PC-3 (cell line): Measurements from ENCODE around the gene CDK19. TPM values are rescaled to one million over a fixed set of nuclear protein-coding genes. Genes with fewer than 3 reads are reported as not detected.
"Not testable (repeated sequence)": the region's sequence is repeated elsewhere in the genome, so short reads cannot be mapped to it uniquely, and the experiment has no call there.

Source experiments
- ATAC-seq: fragments of 200-7000 bp; cut with Tn5 transposase; 2 replicates; pipeline ENCODE4 v1.9.1; 2020; ENCODE audit warnings: mild to moderate bottlenecking, moderate library complexity
- BruUV-seq: library from RNA; stranded (reverse); fragments of 400-500 nt; replicated peaks from 2 replicates; lab custom pipeline; 2021; lab: Mats Ljungman, UMichigan
- CTCF ChIA-PET: fragments of 300-600 bp; sonication (Branson Sonifier 250); formaldehyde crosslinking; loops from one replicate; lab custom pipeline; 2022; ENCODE audit warnings: antibody characterized with exemption; lab: Charles Lee
- POLR2A ChIA-PET: fragments of 300-600 bp; sonication (Branson Sonifier 250); formaldehyde crosslinking; loops from one replicate; lab custom pipeline; 2022; ENCODE audit warnings: antibody characterized with exemption; ENCODE audit not compliant: unreplicated experiment; lab: Charles Lee
- DNase-seq: peaks from one replicate; pipeline ENCODE4 v3.0.0-alpha.2; 2015
- H2AFZ ChIP-seq: fragments of 300-600 bp; sonication (generic); 2 replicates; pipeline ENCODE4 v1.6.0; 2016; ENCODE audit warnings: antibody characterized with exemption, low read length
- H3F3A ChIP-seq: fragments of 300-600 bp; sonication (generic); one replicate; pipeline ENCODE4 v1.6.0; 2017; ENCODE audit warnings: antibody characterized with exemption, low read length, control low read depth, mild to moderate bottlenecking; ENCODE audit not compliant: unreplicated experiment
- H3K27ac ChIP-seq: fragments of 300-600 bp; sonication (generic); 2 replicates; pipeline ENCODE4 v1.5.1; 2016; ENCODE audit warnings: mild to moderate bottlenecking, low read length
- H3K27me3 ChIP-seq: fragments of 300-600 bp; sonication (generic); 2 replicates; pipeline ENCODE4 v1.6.1; 2016; ENCODE audit warnings: low read length, mixed read lengths
- H3K36me3 ChIP-seq: fragments of 300-600 bp; sonication (generic); 2 replicates; pipeline ENCODE4 v1.6.1; 2016; ENCODE audit warnings: low read depth, mixed run types, low read length, mixed read lengths
- H3K4me1 ChIP-seq: fragments of 300-600 bp; sonication (generic); 2 replicates; pipeline ENCODE4 v1.5.1; 2016; ENCODE audit warnings: low read length; ENCODE audit not compliant: insufficient read depth
- H3K4me2 ChIP-seq: fragments of 300-600 bp; sonication (generic); 2 replicates; pipeline ENCODE4 v1.6.0; 2016; ENCODE audit warnings: low read length
- H3K4me3 ChIP-seq: fragments of 300-600 bp; sonication (generic); 2 replicates; pipeline ENCODE4 v1.5.1; 2016; ENCODE audit warnings: mild to moderate bottlenecking, low read length, mixed read lengths
- H3K79me2 ChIP-seq: fragments of 300-600 bp; sonication (generic); 2 replicates; pipeline ENCODE4 v1.6.1; 2017; ENCODE audit warnings: low read length, mixed read lengths
- H3K9ac ChIP-seq: fragments of 300-600 bp; sonication (generic); 2 replicates; pipeline ENCODE4 v1.6.0; 2016; ENCODE audit warnings: mild to moderate bottlenecking, low read length
- H3K9me2 ChIP-seq: fragments of 300-600 bp; sonication (generic); replicated peaks from 2 replicates; pipeline ENCODE4 v1.6.1; 2016; ENCODE audit warnings: mixed run types, low read length, mixed read lengths
- H3K9me3 ChIP-seq: fragments of 300-600 bp; sonication (generic); 2 replicates; pipeline ENCODE4 v1.6.1; 2016; ENCODE audit warnings: low read length, mixed read lengths
- H4K20me1 ChIP-seq: fragments of 300-600 bp; sonication (generic); 2 replicates; pipeline ENCODE4 v1.6.1; 2016; ENCODE audit warnings: low read length, mixed read lengths
- CTCF ChIP-seq: fragments of 300-600 bp; sonication (generic); conservative IDR thresholded peaks from 2 replicates; pipeline ENCODE4 v1.5.1; 2017; ENCODE audit warnings: antibody characterized with exemption, low read depth, mild to moderate bottlenecking, low read length
- EZH2 ChIP-seq: fragments of 300-600 bp; sonication (generic); IDR thresholded peaks from one replicate; pipeline ENCODE4 v1.6.1; 2017; ENCODE audit warnings: antibody characterized with exemption, mild to moderate bottlenecking, low read length; ENCODE audit not compliant: unreplicated experiment
- EZH2phosphoT487 ChIP-seq: fragments of 300-600 bp; sonication (generic); IDR thresholded peaks from 2 replicates; pipeline ENCODE4 v1.6.1; 2018; ENCODE audit warnings: mild to moderate bottlenecking, antibody characterized with exemption, low read length, borderline replicate concordance
- intact Hi-C: fragments of 100-400 bp; cut with micrococcal nuclease; formaldehyde crosslinking; loops from 2 replicates; pipeline ENCODE4 v1.9.0; 2023
- total RNA-seq: library from RNA; depleted of rRNA; stranded (reverse); fragments of >200 nt; gene quantifications from 2 replicates; pipeline ENCODE4 v1.2.3, GENCODE V29; 2014

CDK19 gene
- total RNA-seq, 1 experiment from 2014 or later = 4.2 TPM

- no peaks in the 10 kb centered on the region for H3K79me2 ChIP-seq
- no TSS peak for BruUV-seq
- no peaks in the 10 kb centered on the region for H3F3A ChIP-seq
- no peak overlapping the region for H3K4me3 ChIP-seq
- POLR2A ChIA-PET = no interaction called here
- H2AFZ ChIP-seq = no peak overlapping the region
- no peaks in the 10 kb centered on the region for H3K27me3 ChIP-seq
- H3K36me3 ChIP-seq = no peaks in the 10 kb centered on the region
- no peak for TF ChIP-seq EZH2
- TF ChIP-seq EZH2phosphoT487 = no peak
- no peak for TF ChIP-seq CTCF
- DNase-seq = no peak
- H3K9me2 ChIP-seq = no peaks in the 10 kb centered on the region
- H3K9ac ChIP-seq = no peak overlapping the region
- intact Hi-C loops = no loop called here
- no peaks in the 10 kb centered on the region for H4K20me1 ChIP-seq
- no peaks in the 10 kb centered on the region for H3K9me3 ChIP-seq
- ATAC-seq = no peak
- H3K4me1 ChIP-seq = no peaks in the 10 kb centered on the region
- CTCF ChIA-PET = no interaction called here
- no peak overlapping the region for H3K27ac ChIP-seq
- no peak overlapping the region for H3K4me2 ChIP-seq
Observed at GRCh38 chr6:110756817-110757216, 58.5 kb downstream of the CDK19 start.

- BruUV-seq = no TSS peak
- Histone ChIP-seq H3K4me2 (no peak overlapping the region), H3K27me3 (no peaks in the 10 kb centered on the region), H3K9me3 (no peaks in the 10 kb centered on the region), H3K4me1 (no peaks in the 10 kb centered on the region), H3K9me2 (no peaks in the 10 kb centered on the region), H3F3A (no peaks in the 10 kb centered on the region), H3K36me3 (no peaks in the 10 kb centered on the region), H3K9ac (no peak overlapping the region), H3K4me3 (no peak overlapping the region), H3K79me2 (no peaks in the 10 kb centered on the region), H4K20me1 (no peaks in the 10 kb centered on the region), H3K27ac (no peak overlapping the region), H2AFZ (no peak overlapping the region)
- DNase-seq (no peak), ATAC-seq (no peak)
- intact Hi-C loops = no loop called here
- no peak for TF ChIP-seq EZH2phosphoT487
- no peak for TF ChIP-seq EZH2
- no peak for TF ChIP-seq CTCF
- ChIA-PET POLR2A (no interaction called here), CTCF (no interaction called here)
Observed at GRCh38 chr6:110755411-110755834, 59.8 kb downstream of the CDK19 start.

- H3K27me3 ChIP-seq, H2AFZ ChIP-seq, CTCF ChIA-PET, H3K4me3 ChIP-seq, POLR2A ChIA-PET, H3K9me2 ChIP-seq, H3K79me2 ChIP-seq, H3K4me2 ChIP-seq, DNase-seq, H3K4me1 ChIP-seq, ATAC-seq, H3K9ac ChIP-seq, H4K20me1 ChIP-seq, H3K36me3 ChIP-seq, H3F3A ChIP-seq, H3K9me3 ChIP-seq, H3K27ac ChIP-seq, BruUV-seq, intact Hi-C loops: not testable (repeated sequence)
Observed at GRCh38 chr6:110753936-110754668, 61.2 kb downstream of the CDK19 start.
